Measurements from ENCODE around the gene SF1.

Gene SF1

GRCh38 chr11:64753380-64754123 lies 24.8 kb downstream of the SF1 start:
- 0 out of 2 replicates have a peak, but pooled peaks cover 3% of the 10 kb centered on the region for H3K4me1 ChIP-seq (ENCODE audit: insufficient read depth, low read length)
- H3K9me3 ChIP-seq (ENCODE audit: control insufficient read depth, insufficient read depth, low read length) = no peaks in the 10 kb centered on the region
- no peak overlapping the region for H3K9ac ChIP-seq (ENCODE audit: low read depth, low read length)
- H3K36me3 ChIP-seq (ENCODE audit: insufficient read depth, low read length) = no peaks in the 10 kb centered on the region

GRCh38 chr11:64753019-64753379 lies 25.3 kb downstream of the SF1 start:
- no peaks in the 10 kb centered on the region for H3K9me3 ChIP-seq (ENCODE audit: control insufficient read depth, insufficient read depth, low read length)
- H3K36me3 ChIP-seq (ENCODE audit: insufficient read depth, low read length) = no peaks in the 10 kb centered on the region
- no peak overlapping the region for H3K9ac ChIP-seq (ENCODE audit: low read depth, low read length)
- 0 out of 2 replicates have a peak, but pooled peaks cover 3% of the 10 kb centered on the region for H3K4me1 ChIP-seq (ENCODE audit: insufficient read depth, low read length)

- Histone ChIP-seq H3K4me1 (ENCODE audit: insufficient read depth, low read length) (0 out of 2 replicates have a peak, but pooled peaks cover 3% of the 10 kb centered on the region), H3K9me3 (ENCODE audit: control insufficient read depth, insufficient read depth, low read length) (no peaks in the 10 kb centered on the region), H3K9ac (ENCODE audit: low read depth, low read length) (no peak overlapping the region), H3K36me3 (ENCODE audit: insufficient read depth, low read length) (no peaks in the 10 kb centered on the region)
Measured at GRCh38 chr11:64752175-64752970, 26.0 kb downstream of the SF1 start.

GRCh38 chr11:64751580-64751979 lies 26.8 kb downstream of the SF1 start:
- H3K4me1 ChIP-seq (ENCODE audit: insufficient read depth, low read length) = 0 out of 2 replicates have a peak, but pooled peaks cover 3% of the 10 kb centered on the region
- H3K9me3 ChIP-seq (ENCODE audit: control insufficient read depth, insufficient read depth, low read length) = no peaks in the 10 kb centered on the region
- no peak overlapping the region for H3K9ac ChIP-seq (ENCODE audit: low read depth, low read length)
- H3K36me3 ChIP-seq (ENCODE audit: insufficient read depth, low read length) = no peaks in the 10 kb centered on the region

- 0 out of 2 replicates have a peak, but pooled peaks cover 3% of the 10 kb centered on the region for H3K4me1 ChIP-seq (ENCODE audit: insufficient read depth, low read length)
- no peaks in the 10 kb centered on the region for H3K36me3 ChIP-seq (ENCODE audit: insufficient read depth, low read length)
- H3K9me3 ChIP-seq (ENCODE audit: control insufficient read depth, insufficient read depth, low read length) = no peaks in the 10 kb centered on the region
- no peak overlapping the region for H3K9ac ChIP-seq (ENCODE audit: low read depth, low read length)
Measured at GRCh38 chr11:64751136-64751535, 27.2 kb downstream of the SF1 start.

GRCh38 chr11:64750361-64751054 lies 27.8 kb downstream of the SF1 start:
- Histone ChIP-seq H3K4me1 (ENCODE audit: insufficient read depth, low read length) (0 out of 2 replicates have a peak, but pooled peaks cover 3% of the 10 kb centered on the region), H3K9ac (ENCODE audit: low read depth, low read length) (no peak overlapping the region), H3K36me3 (ENCODE audit: insufficient read depth, low read length) (no peaks in the 10 kb centered on the region), H3K9me3 (ENCODE audit: control insufficient read depth, insufficient read depth, low read length) (no peaks in the 10 kb centered on the region)

- no peaks in the 10 kb centered on the region; the same call in 1 of the 2 replicates for H3K4me1 ChIP-seq (ENCODE audit: insufficient read depth, low read length)
- H3K36me3 ChIP-seq (ENCODE audit: insufficient read depth, low read length) = no peaks in the 10 kb centered on the region
Measured at GRCh38 chr11:64747961-64748665, 30.2 kb downstream of the SF1 start.

GRCh38 chr11:64746486-64746885 lies 31.9 kb downstream of the SF1 start:
- Histone ChIP-seq H3K4me1 (ENCODE audit: insufficient read depth, low read length) (no peaks in the 10 kb centered on the region; the same call in 1 of the 2 replicates), H3K9ac (ENCODE audit: low read depth, low read length) (0 out of 2 replicates have a peak overlapping the region, but pooled peaks have one; percentile 87), H3K36me3 (ENCODE audit: insufficient read depth, low read length) (no peaks in the 10 kb centered on the region), H3K9me3 (ENCODE audit: control insufficient read depth, insufficient read depth, low read length) (no peaks in the 10 kb centered on the region)

More at GRCh38 chr11:64747961-64748665, 30.2 kb downstream of the SF1 start:
- Histone ChIP-seq H3K9ac (ENCODE audit: low read depth, low read length) (no peak overlapping the region), H3K9me3 (ENCODE audit: control insufficient read depth, insufficient read depth, low read length) (no peaks in the 10 kb centered on the region)

- H3K4me1 ChIP-seq (ENCODE audit: insufficient read depth, low read length) = peaks cover 5% of the 10 kb centered on the region; the same call in 1 of the 2 replicates
- H3K9ac ChIP-seq (ENCODE audit: low read depth, low read length) = peak overlapping the region; percentile 87; the same call in 1 of the 2 replicates
- no peaks in the 10 kb centered on the region for H3K36me3 ChIP-seq (ENCODE audit: insufficient read depth, low read length)
- H3K9me3 ChIP-seq (ENCODE audit: control insufficient read depth, insufficient read depth, low read length) = no peaks in the 10 kb centered on the region
Measured at GRCh38 chr11:64745521-64746328, 32.6 kb downstream of the SF1 start.

GRCh38 chr11:64745189-64745520 lies 33.2 kb downstream of the SF1 start:
- Histone ChIP-seq H3K4me1 (ENCODE audit: insufficient read depth, low read length) (peaks cover 5% of the 10 kb centered on the region; the same call in 1 of the 2 replicates), H3K36me3 (ENCODE audit: insufficient read depth, low read length) (no peaks in the 10 kb centered on the region), H3K9ac (ENCODE audit: low read depth, low read length) (peak overlapping the region; percentile 87; the same call in 1 of the 2 replicates)

GRCh38 chr11:64744544-64745188 lies 33.7 kb downstream of the SF1 start:
- Histone ChIP-seq H3K9ac (ENCODE audit: low read depth, low read length) (peak overlapping the region; percentile 87; the same call in 1 of the 2 replicates), H3K36me3 (ENCODE audit: insufficient read depth, low read length) (no peaks in the 10 kb centered on the region), H3K9me3 (ENCODE audit: control insufficient read depth, insufficient read depth, low read length) (no peaks in the 10 kb centered on the region), H3K4me1 (ENCODE audit: insufficient read depth, low read length) (peaks cover 7% of the 10 kb centered on the region; the same call in 1 of the 2 replicates)

More at GRCh38 chr11:64745189-64745520, 33.2 kb downstream of the SF1 start:
- H3K9me3 ChIP-seq (ENCODE audit: control insufficient read depth, insufficient read depth, low read length) = no peaks in the 10 kb centered on the region

- H3K4me1 ChIP-seq (ENCODE audit: insufficient read depth, low read length) = peaks cover 12% of the 10 kb centered on the region; the same call in 1 of the 2 replicates
- H3K36me3 ChIP-seq (ENCODE audit: insufficient read depth, low read length) = no peaks in the 10 kb centered on the region
- H3K9ac ChIP-seq (ENCODE audit: low read depth, low read length) = peak within 1 kb of the TSS; percentile 87
- H3K9me3 ChIP-seq (ENCODE audit: control insufficient read depth, insufficient read depth, low read length) = no peaks in the 10 kb centered on the region
Measured at GRCh38 chr11:64743591-64744543, 34.5 kb downstream of the SF1 start, which contains the start of gene RASGRP2. Gene RASGRP2 (minus strand): TSS chr11:64744142. CDS start chr11:64742866, 1,276 bp downstream.
